NCI-H2227 treated with DMSO at 0.1 percent for 48 hours (cell line): Measurements from ENCODE around the gene RASAL2.
"Not testable (repeated sequence)": the region's sequence is repeated elsewhere in the genome, so short reads cannot be mapped to it uniquely, and the experiment has no call there.

Experiments used
- DNase-seq: peaks from one replicate; lab custom pipeline; 2025; lab: John Stamatoyannopoulos, UW

Gene RASAL2

DNA sequence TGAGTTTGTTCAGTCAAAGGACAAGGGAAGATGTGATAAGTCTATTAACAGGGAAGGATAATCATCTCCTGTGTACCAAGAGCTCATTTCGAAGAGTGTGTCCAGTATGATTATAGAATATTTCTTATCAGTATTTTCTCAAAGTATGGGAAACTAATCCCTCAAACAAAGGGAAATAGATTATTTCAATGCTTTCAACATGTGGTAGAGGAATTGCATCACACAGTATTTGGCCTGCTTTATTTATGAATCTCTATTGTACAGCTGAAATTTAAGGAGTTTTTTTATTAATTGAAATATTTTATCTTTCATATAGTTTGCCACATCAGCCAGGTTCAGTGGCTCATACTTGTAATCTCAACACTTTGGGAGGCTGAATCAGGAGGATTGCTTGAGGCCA is 251.9 kb downstream of the RASAL2 start:
- DNase-seq = no peak

DNA sequence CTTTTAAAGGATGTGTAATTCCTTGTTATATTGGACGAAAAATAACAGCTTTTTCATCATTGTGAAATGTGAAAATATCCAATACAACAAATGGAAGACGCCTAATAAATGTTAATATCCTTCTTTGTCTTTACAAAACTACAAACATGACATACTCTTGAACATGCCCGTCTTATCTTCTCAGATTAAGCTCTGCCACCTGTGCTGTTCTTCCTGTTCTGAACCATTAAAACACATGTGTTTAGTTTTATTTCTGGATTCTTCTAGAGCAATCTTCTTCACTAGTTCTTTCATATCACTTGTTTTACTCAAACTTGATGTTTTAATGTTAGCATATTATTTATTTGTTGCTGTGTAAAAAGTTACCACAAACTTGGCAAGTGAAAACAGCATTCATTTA is 255.9 kb downstream of the RASAL2 start:
- no peak for DNase-seq

DNA sequence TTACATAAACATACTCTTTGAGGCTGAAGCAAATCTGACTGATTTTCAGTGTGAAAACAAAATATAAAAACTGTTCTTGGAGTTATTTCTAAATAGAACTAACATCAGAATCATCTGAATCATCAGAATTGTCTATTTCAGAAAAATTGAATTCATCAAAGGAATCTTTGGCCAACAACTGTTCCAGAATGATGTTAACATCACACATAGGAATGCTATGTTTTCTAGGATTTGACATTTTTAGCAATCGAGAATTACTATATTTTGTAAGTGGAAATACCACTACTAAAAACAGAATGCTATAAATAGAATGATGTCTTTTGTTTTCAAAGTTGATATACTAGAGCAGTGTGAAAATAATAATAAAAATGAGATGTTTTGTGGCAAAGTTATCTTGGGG is 258.0 kb downstream of the RASAL2 start:
- not testable (repeated sequence) for DNase-seq

GRCh38 chr1:178352790-178353416 is 259.0 kb downstream of the RASAL2 start:
- no peak for DNase-seq

DNA sequence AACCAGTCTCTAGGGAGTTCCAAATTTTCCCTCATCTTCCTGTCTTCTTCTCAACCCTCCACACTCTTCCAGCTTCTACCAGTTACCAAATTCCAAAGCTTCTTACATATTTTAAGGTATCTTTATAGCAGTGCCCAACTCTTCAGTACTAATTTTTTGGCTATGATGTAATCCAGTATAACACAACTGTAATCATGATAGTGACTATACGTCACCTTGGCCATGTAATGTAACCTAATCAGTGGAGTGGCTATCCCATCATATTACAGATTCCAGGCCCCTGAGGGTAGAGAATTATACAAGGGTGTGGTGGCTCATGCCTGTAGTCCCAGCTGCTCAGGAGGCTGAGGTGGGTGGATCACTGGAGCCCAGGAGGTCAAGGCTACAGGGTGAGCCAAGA is 259.6 kb downstream of the RASAL2 start:
- no peak for DNase-seq

GRCh38 chr1:178354816-178355215 is 260.9 kb downstream of the RASAL2 start:
- no peak for DNase-seq

GRCh38 chr1:178356299-178356698 is 262.4 kb downstream of the RASAL2 start:
- no peak for DNase-seq

- no peak for DNase-seq
Observed at GRCh38 chr1:178358456-178358855, 264.6 kb downstream of the RASAL2 start.

GRCh38 chr1:178360421-178360820 is 266.5 kb downstream of the RASAL2 start:
- no peak for DNase-seq

DNA sequence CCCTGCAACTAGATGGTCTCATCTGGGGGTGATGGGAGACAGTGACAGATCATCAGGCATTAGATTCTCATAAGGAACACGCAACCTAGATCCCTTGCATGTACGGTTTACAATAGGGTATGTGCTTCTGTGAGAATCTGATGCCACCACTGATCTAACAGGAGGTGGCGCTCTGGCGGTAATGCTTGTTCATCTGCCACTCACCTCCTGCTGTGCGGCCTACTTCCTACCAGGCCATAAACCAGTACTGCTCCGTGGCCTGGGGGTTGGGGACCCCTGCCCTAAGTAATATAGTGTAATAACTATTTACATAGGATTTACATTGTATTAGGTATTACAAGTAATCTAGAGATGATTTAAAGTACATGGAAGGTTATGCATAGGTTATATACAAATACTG is 267.9 kb downstream of the RASAL2 start:
- no peak for DNase-seq

DNA sequence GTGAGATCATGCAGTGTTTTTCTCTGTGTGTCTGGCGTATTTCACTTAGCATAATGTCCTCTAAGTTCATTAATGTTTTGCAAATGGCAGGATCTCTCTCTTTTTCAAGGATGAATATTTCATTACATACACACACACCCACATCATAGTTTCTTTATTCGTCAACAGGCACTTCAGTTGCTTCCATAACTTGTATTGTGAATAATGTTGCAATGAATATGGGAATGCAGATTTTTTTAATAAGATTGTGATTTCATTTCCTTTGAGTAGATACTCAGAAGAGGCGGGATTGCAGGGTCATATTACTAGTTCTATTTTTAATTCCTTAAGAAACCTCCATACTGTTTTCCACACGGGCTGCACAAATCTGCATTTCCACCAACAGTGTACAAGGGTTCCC is 268.8 kb downstream of the RASAL2 start:
- DNase-seq = no peak

DNA sequence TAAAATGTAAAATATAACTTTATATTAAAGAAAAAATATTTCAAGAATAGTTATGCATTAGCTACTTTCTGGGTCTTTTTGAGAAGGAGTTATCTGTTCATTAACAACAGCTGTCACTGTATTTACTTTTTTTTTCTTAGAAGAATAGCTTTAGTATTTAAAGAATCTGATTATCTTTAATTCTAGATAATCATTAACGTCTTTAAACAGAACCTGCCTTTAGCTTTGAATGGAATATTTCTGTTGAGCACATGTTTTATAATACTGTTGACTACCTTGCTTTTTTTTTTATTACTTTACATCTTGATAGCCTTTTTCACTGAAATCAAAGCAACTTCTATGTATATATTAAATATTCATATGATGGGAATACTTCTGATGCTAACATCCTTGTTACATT is 270.9 kb downstream of the RASAL2 start:
- no peak for DNase-seq

- DNase-seq = no peak
Observed at GRCh38 chr1:178367151-178367550, 273.2 kb downstream of the RASAL2 start.

- DNase-seq = no peak
Observed at GRCh38 chr1:178368208-178368607, 274.3 kb downstream of the RASAL2 start.

- peak; percentile 52 for DNase-seq
Observed at GRCh38 chr1:178371235-178371634, 277.3 kb downstream of the RASAL2 start.

DNA sequence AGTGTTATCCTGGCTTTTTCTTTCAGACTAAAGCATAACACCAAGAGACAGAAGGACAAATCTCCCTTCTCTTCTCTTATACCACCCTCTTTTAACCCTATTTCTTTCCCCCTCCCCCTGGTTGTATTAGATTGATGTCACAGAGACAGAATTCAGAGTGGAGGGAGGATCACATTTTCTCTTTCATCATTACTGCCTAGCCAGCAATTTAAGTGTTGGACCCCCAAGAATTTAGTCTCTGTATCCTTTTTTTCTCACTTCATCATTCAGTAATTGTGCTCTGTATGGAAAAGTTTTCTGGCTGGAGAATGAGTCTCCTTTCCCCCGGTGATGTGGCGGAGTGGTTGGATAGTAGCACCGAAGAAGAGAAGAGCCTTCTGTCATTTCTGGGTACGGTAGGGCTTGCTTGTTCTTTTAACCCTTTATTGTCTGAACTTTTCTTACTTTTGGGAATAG is 278.1 kb downstream of the RASAL2 start:
- peak; percentile 42 for DNase-seq

GRCh38 chr1:178374016-178374415 is 280.1 kb downstream of the RASAL2 start:
- DNase-seq = no peak

DNA sequence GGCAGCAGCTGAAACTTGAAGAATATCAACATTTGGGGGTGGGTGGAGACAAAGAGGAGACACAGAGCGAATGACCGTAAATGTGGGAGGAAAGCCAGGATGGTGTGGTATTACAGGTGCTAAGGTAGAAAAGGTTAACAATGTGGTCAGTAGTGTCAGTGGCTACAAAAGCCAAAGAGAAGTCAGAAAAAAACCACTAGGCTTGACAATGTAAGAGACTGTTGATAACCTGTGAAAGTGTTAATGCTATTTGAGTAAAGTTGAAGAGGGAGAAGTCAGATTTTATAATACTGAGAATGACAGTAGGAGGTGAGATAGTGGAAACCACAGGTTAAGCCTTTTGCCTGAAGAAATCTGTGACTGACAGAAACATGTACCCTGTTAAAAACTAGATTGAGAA is 282.1 kb downstream of the RASAL2 start:
- no peak for DNase-seq

DNA sequence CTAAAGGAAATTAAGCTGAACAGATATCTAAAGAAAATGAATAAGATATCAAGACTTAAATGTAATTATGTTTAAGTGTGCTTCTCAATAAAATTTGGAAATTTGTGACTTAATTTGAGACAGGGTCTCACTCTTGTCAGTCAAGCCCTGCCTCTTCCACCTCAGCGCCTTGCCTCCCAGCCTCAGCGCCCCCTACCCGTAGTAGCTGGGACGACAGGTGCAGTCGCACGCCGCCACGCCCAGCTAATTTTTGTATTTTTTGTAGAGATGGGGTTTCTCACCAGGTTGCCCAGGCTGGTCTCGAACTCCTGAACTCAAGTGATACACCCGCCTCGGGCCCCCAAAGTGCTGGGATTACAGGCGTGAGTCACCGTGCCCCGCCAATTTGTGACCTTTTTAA is 285.9 kb downstream of the RASAL2 start:
- DNase-seq = no peak

GRCh38 chr1:178382372-178382771 is 288.5 kb downstream of the RASAL2 start:
- DNase-seq = no peak

DNA sequence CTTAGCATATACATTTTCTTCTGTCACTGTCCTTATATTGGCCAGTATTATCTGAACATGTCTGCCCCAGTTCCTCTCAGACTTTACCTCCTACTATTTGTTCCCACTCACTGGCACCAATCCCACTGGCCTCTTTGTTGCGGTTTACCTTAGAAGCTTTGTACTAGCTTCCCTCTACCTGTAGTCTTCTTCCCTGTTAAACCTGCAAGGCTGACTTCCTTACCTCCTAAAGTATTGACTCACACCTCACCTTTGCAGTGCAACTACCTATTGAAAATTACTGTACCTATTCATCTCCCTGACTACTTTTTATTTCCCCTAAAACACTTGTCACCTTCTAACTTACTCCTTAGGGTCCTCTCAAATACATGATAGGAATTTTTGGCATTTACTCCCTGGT is 291.8 kb downstream of the RASAL2 start:
- no peak for DNase-seq

DNA sequence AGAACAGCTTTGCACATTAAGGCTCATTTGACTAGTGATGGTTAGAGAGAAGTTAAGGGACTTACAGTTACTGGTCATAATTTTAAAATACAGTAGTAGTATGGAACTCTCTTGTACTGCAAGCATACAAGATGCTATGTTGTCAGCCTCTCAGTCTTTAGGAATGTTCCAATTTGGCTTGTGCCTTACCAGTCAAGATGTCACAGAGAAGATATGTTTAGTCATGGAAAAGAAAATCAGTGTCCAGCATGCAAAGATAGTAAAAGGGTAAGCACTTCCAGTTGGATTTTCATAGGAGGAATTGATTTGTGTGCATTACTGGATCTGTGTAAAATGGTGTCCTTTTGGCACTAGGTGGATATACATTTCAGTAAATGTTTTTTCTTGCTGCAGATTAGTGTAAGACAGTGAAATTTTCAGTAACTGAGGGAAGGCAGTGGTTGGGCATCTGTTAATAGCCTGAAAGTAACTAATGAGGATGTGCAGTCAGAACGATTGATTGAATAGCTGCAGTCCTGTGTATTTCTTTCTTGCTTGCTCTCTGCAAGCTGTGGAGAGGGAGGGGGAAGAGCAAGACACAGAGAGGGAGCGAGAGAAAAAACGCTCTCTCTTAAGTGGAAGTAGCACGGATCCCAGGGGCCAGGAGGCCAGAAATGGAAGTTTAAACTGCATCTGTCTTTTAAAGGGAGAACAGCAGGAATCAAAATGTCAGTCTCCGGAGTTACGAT is 294.7 kb downstream of the RASAL2 start:
- DNase-seq = peak; percentile 31

- DNase-seq = no peak
Observed at GRCh38 chr1:178389441-178389840, 295.5 kb downstream of the RASAL2 start.

DNA sequence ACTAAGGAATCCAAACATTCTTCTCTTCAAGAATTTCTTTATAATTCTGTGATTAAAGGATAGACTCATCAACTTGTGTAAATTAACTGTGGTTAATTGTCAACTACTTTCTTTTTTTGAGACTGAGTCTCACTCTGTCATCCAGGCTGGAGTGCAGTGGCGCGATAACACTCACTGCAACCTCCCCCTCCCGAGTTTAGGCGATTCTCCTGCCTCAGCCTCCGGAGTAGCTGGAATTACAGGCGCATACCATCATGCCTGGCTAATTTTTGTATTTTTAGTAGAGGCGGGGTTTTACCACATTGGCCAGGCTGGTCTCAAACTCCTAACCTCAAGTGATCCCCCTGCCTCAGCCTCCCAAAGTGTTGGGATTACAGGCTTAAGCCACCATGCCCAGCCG is 296.4 kb downstream of the RASAL2 start:
- DNase-seq = not testable (repeated sequence)
